A549 (cell line): ENCODE results near the gene EIF4EBP3.

Experiments
- CHD4 ChIP-seq: fragments of 200-600 bp; sonication (generic); IDR thresholded peaks from 2 replicates; pipeline ENCODE4 v1.6.1; 2016; ENCODE audit warnings: antibody characterized with exemption, mild to moderate bottlenecking, borderline replicate concordance
- EP300 ChIP-seq, 2 experiments: fragments of >200 bp; sonication (Bioruptor Twin); formaldehyde crosslinking; IDR thresholded peaks; 2 replicates in 1 of 2; 3 replicates in 1 of 2; pipeline ENCODE4 v1.6.1; 2016 to 2017
- ESRRA ChIP-seq: fragments of 150-350 bp; IDR thresholded peaks from 2 replicates; pipeline ENCODE4 v1.6.1; 2014; ENCODE audit warnings: mild to moderate bottlenecking, low read length, borderline replicate concordance
- GATA3 ChIP-seq: IDR thresholded peaks from 2 replicates; pipeline ENCODE4 v1.6.1; 2012; ENCODE audit warnings: borderline replicate concordance
- JUN ChIP-seq, 2 experiments: fragments of >200 bp; sonication (Bioruptor Twin); formaldehyde crosslinking; IDR thresholded peaks; 2 replicates in 1 of 2; 3 replicates in 1 of 2; pipeline ENCODE4 v1.6.1; 2016 to 2017
- KDM5A ChIP-seq: fragments of 200-600 bp; sonication (generic); IDR thresholded peaks from 2 replicates; pipeline ENCODE4 v1.6.1; 2016; ENCODE audit warnings: antibody characterized with exemption, mild to moderate bottlenecking
- MAFK ChIP-seq: fragments of 450-650 bp; IDR thresholded peaks from 2 replicates; pipeline ENCODE4 v1.6.1; 2014; ENCODE audit not compliant: partially characterized antibody
- MAZ ChIP-seq: fragments of 150-350 bp; IDR thresholded peaks from 2 replicates; pipeline ENCODE4 v1.6.1; 2014; ENCODE audit warnings: antibody characterized with exemption, low read depth, low read length, borderline replicate concordance
- MYC ChIP-seq: IDR thresholded peaks from 2 replicates; pipeline ENCODE4 v1.6.1; 2012; ENCODE audit warnings: mild to moderate bottlenecking, inconsistent platforms, low read length, improper control_type of control experiment, borderline replicate concordance
- PHF8 ChIP-seq: fragments of 200-600 bp; sonication (generic); IDR thresholded peaks from 2 replicates; pipeline ENCODE4 v1.6.1; 2016; ENCODE audit warnings: low read depth, mild to moderate bottlenecking, antibody characterized with exemption, moderate library complexity, borderline replicate concordance
- POLR2A ChIP-seq: IDR thresholded peaks from 2 replicates; pipeline ENCODE4 v1.6.1; 2012; ENCODE audit warnings: mild to moderate bottlenecking, low read length
- TF ChIP-seq, protein P1 (sequence below): fragments of >200 bp; sonication (Bioruptor Twin); formaldehyde crosslinking; IDR thresholded peaks from 3 replicates; pipeline ENCODE4 v1.5.1; 2016
- TF ChIP-seq, protein P2 (sequence below): fragments of 450-650 bp; IDR thresholded peaks from 2 replicates; pipeline ENCODE4 v1.6.1; 2014; ENCODE audit warnings: antibody characterized with exemption
- TF ChIP-seq, protein P3 (sequence below): fragments of 200-600 bp; sonication (generic); IDR thresholded peaks from 2 replicates; pipeline ENCODE4 v1.6.1; 2016; ENCODE audit warnings: antibody characterized with exemption, mild to moderate bottlenecking, moderate library complexity

DNA sequence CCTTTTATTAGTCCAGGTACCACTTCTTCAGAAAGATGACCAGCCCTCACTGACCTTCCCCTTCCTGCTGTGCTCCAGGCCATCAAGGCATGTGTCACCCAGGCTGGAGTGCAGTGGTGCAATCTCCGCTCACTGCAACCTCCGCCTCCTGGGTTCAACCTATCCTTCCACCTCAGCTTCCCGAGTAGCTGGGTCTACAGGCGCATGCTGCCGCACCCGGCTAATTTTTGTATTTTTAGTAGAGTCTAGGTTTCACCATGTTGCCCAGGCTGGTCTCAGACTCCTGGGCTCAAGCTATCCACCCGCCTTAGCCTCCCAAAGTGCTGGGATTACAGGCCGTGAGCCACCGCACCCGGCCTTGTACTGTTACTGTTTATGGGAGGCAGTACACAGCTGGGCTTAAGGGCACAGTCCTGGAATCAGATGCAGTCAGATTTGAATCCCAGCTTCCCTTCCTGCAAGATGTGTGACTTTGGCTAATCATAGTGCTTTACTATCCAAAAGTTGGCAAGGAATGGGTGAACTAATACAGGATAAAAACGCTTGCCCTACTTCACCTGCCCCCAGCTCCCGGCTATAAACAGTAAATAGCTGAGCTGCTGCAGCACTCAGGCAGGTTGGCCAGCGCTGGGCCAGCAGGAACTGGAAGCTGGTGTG, 483 bp upstream of the EIF4EBP3 start:
- TF ChIP-seq, protein P1, sequence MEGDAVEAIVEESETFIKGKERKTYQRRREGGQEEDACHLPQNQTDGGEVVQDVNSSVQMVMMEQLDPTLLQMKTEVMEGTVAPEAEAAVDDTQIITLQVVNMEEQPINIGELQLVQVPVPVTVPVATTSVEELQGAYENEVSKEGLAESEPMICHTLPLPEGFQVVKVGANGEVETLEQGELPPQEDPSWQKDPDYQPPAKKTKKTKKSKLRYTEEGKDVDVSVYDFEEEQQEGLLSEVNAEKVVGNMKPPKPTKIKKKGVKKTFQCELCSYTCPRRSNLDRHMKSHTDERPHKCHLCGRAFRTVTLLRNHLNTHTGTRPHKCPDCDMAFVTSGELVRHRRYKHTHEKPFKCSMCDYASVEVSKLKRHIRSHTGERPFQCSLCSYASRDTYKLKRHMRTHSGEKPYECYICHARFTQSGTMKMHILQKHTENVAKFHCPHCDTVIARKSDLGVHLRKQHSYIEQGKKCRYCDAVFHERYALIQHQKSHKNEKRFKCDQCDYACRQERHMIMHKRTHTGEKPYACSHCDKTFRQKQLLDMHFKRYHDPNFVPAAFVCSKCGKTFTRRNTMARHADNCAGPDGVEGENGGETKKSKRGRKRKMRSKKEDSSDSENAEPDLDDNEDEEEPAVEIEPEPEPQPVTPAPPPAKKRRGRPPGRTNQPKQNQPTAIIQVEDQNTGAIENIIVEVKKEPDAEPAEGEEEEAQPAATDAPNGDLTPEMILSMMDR, result no peak
- TF ChIP-seq EP300 (IDR thresholded peaks at IDR 0.05), result no peak
- TF ChIP-seq KDM5A, result no peak
- TF ChIP-seq JUN (IDR thresholded peaks at IDR 0.05), result 0 out of 5 replicates have a peak, but pooled peaks of 1 of the 2 experiments have one; percentile 40
- TF ChIP-seq, protein P2, sequence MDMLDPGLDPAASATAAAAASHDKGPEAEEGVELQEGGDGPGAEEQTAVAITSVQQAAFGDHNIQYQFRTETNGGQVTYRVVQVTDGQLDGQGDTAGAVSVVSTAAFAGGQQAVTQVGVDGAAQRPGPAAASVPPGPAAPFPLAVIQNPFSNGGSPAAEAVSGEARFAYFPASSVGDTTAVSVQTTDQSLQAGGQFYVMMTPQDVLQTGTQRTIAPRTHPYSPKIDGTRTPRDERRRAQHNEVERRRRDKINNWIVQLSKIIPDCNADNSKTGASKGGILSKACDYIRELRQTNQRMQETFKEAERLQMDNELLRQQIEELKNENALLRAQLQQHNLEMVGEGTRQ, result no peak
- TF ChIP-seq MYC, result no peak
- no peak for TF ChIP-seq CHD4
- peak; percentile 18; the same call in 1 of the 2 replicates for TF ChIP-seq GATA3
- no peak for TF ChIP-seq MAFK
- TF ChIP-seq MAZ, result no peak
- TF ChIP-seq, protein P3, sequence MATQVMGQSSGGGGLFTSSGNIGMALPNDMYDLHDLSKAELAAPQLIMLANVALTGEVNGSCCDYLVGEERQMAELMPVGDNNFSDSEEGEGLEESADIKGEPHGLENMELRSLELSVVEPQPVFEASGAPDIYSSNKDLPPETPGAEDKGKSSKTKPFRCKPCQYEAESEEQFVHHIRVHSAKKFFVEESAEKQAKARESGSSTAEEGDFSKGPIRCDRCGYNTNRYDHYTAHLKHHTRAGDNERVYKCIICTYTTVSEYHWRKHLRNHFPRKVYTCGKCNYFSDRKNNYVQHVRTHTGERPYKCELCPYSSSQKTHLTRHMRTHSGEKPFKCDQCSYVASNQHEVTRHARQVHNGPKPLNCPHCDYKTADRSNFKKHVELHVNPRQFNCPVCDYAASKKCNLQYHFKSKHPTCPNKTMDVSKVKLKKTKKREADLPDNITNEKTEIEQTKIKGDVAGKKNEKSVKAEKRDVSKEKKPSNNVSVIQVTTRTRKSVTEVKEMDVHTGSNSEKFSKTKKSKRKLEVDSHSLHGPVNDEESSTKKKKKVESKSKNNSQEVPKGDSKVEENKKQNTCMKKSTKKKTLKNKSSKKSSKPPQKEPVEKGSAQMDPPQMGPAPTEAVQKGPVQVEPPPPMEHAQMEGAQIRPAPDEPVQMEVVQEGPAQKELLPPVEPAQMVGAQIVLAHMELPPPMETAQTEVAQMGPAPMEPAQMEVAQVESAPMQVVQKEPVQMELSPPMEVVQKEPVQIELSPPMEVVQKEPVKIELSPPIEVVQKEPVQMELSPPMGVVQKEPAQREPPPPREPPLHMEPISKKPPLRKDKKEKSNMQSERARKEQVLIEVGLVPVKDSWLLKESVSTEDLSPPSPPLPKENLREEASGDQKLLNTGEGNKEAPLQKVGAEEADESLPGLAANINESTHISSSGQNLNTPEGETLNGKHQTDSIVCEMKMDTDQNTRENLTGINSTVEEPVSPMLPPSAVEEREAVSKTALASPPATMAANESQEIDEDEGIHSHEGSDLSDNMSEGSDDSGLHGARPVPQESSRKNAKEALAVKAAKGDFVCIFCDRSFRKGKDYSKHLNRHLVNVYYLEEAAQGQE, result no peak
- no peak for TF ChIP-seq ESRRA
- TF ChIP-seq POLR2A, result no peak
- TF ChIP-seq PHF8, result no peak
